PC-9 (cell line): ENCODE results near the gene ITSN1. TPM values are rescaled to one million over a fixed set of nuclear protein-coding genes. Genes with fewer than 3 reads are reported as not detected.

Experiments used
- BruUV-seq: library from RNA; stranded (reverse); fragments of 400-500 nt; replicated peaks from 2 replicates; lab custom pipeline; 2021; lab: Mats Ljungman, UMichigan
- CTCF ChIA-PET: fragments of 300-600 bp; sonication (Branson Sonifier 250); formaldehyde crosslinking; loops from one replicate; lab custom pipeline; 2022; ENCODE audit warnings: antibody characterized with exemption; lab: Charles Lee
- POLR2A ChIA-PET: fragments of 300-600 bp; sonication (Branson Sonifier 250); formaldehyde crosslinking; loops from one replicate; lab custom pipeline; 2022; ENCODE audit warnings: antibody characterized with exemption; ENCODE audit not compliant: unreplicated experiment; lab: Charles Lee
- DNase-seq, 2 experiments: peaks; one replicate each; pipeline versions ENCODE4 v3.0.0 to v3.0.0-alpha.2; 2015 to 2022; ENCODE audit warnings: mixed read lengths in 1 of 2
- H2AFZ ChIP-seq: fragments of 200-600 bp; sonication (generic); 2 replicates; pipeline ENCODE4 v1.8.1; 2017; ENCODE audit warnings: antibody characterized with exemption
- H3F3A ChIP-seq: fragments of 200-600 bp; sonication (generic); 2 replicates; pipeline ENCODE4 v1.8.1; 2017; ENCODE audit warnings: antibody characterized with exemption, mild to moderate bottlenecking, low read depth; ENCODE audit not compliant: insufficient read depth
- H3K27ac ChIP-seq: fragments of 200-600 bp; sonication (generic); 2 replicates; pipeline ENCODE4 v1.6.1; 2016; ENCODE audit warnings: mixed run types
- H3K27me3 ChIP-seq: fragments of 200-600 bp; sonication (generic); 2 replicates; pipeline ENCODE4 v1.6.1; 2016; ENCODE audit warnings: low read depth, mixed run types; ENCODE audit not compliant: insufficient read depth
- H3K36me3 ChIP-seq: fragments of 200-600 bp; sonication (generic); 2 replicates; pipeline ENCODE4 v1.6.1; 2016; ENCODE audit warnings: low read depth, mixed run types
- H3K4me1 ChIP-seq: fragments of 200-600 bp; sonication (generic); replicated peaks from 2 replicates; pipeline ENCODE4 v1.6.1; 2016; ENCODE audit warnings: mixed run types; ENCODE audit not compliant: insufficient read depth
- H3K4me2 ChIP-seq: fragments of 200-600 bp; sonication (generic); 2 replicates; pipeline ENCODE4 v1.6.1; 2017; ENCODE audit warnings: mixed run types
- H3K4me3 ChIP-seq: fragments of 200-600 bp; sonication (generic); 2 replicates; pipeline ENCODE4 v1.6.1; 2016; ENCODE audit warnings: mixed run types
- H3K79me2 ChIP-seq: fragments of 200-600 bp; sonication (generic); 2 replicates; pipeline ENCODE4 v1.6.1; 2017; ENCODE audit warnings: low read depth, mixed run types
- H3K9me2 ChIP-seq: fragments of 200-600 bp; sonication (generic); 2 replicates; pipeline ENCODE4 v1.8.1; 2017; ENCODE audit warnings: mild to moderate bottlenecking; ENCODE audit not compliant: insufficient read depth
- H3K9me3 ChIP-seq: fragments of 200-600 bp; sonication (generic); 2 replicates; pipeline ENCODE4 v1.8.1; 2016; ENCODE audit warnings: low read depth; ENCODE audit not compliant: insufficient read depth
- H4K20me1 ChIP-seq: fragments of 200-600 bp; sonication (generic); 2 replicates; pipeline ENCODE4 v1.8.1; 2017; ENCODE audit not compliant: insufficient read depth
- EZH2 ChIP-seq: fragments of 200-600 bp; sonication (generic); IDR thresholded peaks from 2 replicates; pipeline ENCODE4 v1.8.0; 2017; ENCODE audit warnings: antibody characterized with exemption, low read depth
- intact Hi-C: fragments of 100-400 bp; cut with micrococcal nuclease; formaldehyde crosslinking; loops from one replicate; pipeline ENCODE4 v1.10.0; 2022; ENCODE audit not compliant: unreplicated experiment
- total RNA-seq: library from RNA; stranded (reverse); gene quantifications from 2 replicates; pipeline ENCODE4 v1.2.3, GENCODE V29; 2021
- TF ChIP-seq, protein P1 (sequence below): fragments of 200-600 bp; sonication (generic); conservative IDR thresholded peaks from 2 replicates; pipeline ENCODE4 v1.6.1; 2017; ENCODE audit warnings: mixed run types, antibody characterized with exemption, mild to moderate bottlenecking, moderate library complexity

The ITSN1 gene
- total RNA-seq, 1 experiment from 2014 or later, result 46.3 TPM

GRCh38 chr21:33880626-33881025, 238.3 kb downstream of the ITSN1 start:
- DNase-seq, result no peak
- Histone ChIP-seq H2AFZ (no peak overlapping the region), H3K4me1 (no peaks in the 10 kb centered on the region), H3K9me2 (no peaks in the 10 kb centered on the region), H3K9me3 (no peaks in the 10 kb centered on the region), H3K36me3 (no peaks in the 10 kb centered on the region), H3K27me3 (no peaks in the 10 kb centered on the region), H3K79me2 (no peaks in the 10 kb centered on the region), H3K4me3 (no peak overlapping the region), H3K4me2 (no peak overlapping the region), H3K27ac (no peak overlapping the region), H3F3A (no peaks in the 10 kb centered on the region), H4K20me1 (no peaks in the 10 kb centered on the region)
- ChIA-PET CTCF (no interaction called here), POLR2A (no interaction called here)
- no TSS peak for BruUV-seq
- no peak for TF ChIP-seq EZH2
- TF ChIP-seq, protein P1, sequence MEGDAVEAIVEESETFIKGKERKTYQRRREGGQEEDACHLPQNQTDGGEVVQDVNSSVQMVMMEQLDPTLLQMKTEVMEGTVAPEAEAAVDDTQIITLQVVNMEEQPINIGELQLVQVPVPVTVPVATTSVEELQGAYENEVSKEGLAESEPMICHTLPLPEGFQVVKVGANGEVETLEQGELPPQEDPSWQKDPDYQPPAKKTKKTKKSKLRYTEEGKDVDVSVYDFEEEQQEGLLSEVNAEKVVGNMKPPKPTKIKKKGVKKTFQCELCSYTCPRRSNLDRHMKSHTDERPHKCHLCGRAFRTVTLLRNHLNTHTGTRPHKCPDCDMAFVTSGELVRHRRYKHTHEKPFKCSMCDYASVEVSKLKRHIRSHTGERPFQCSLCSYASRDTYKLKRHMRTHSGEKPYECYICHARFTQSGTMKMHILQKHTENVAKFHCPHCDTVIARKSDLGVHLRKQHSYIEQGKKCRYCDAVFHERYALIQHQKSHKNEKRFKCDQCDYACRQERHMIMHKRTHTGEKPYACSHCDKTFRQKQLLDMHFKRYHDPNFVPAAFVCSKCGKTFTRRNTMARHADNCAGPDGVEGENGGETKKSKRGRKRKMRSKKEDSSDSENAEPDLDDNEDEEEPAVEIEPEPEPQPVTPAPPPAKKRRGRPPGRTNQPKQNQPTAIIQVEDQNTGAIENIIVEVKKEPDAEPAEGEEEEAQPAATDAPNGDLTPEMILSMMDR, result no peak
- intact Hi-C loops, result no loop called here

- intact Hi-C loops, result no loop called here
- no peak overlapping the region for H3K4me2 ChIP-seq
- H3F3A ChIP-seq, result no peaks in the 10 kb centered on the region
- no peaks in the 10 kb centered on the region for H3K9me3 ChIP-seq
- H3K27ac ChIP-seq, result no peak overlapping the region
- TF ChIP-seq, protein P1, result no peak
- no peak for TF ChIP-seq EZH2
- H2AFZ ChIP-seq, result no peak overlapping the region
- ChIA-PET POLR2A (no interaction called here), CTCF (no interaction called here)
- no peaks in the 10 kb centered on the region for H4K20me1 ChIP-seq
- no peaks in the 10 kb centered on the region for H3K9me2 ChIP-seq
- no peaks in the 10 kb centered on the region for H3K36me3 ChIP-seq
- DNase-seq, result no peak
- BruUV-seq, result no TSS peak
- no peaks in the 10 kb centered on the region for H3K27me3 ChIP-seq
- no peak overlapping the region for H3K4me3 ChIP-seq
- no peaks in the 10 kb centered on the region for H3K4me1 ChIP-seq
- H3K79me2 ChIP-seq, result no peaks in the 10 kb centered on the region
Observed at GRCh38 chr21:33881689-33882440, 239.6 kb downstream of the ITSN1 start.

GRCh38 chr21:33883118-33883517, 240.8 kb downstream of the ITSN1 start:
- TF ChIP-seq EZH2, result no peak
- BruUV-seq, result no TSS peak
- no peaks in the 10 kb centered on the region for H3K36me3 ChIP-seq
- ChIA-PET POLR2A (no interaction called here), CTCF (no interaction called here)
- H3K9me3 ChIP-seq, result no peaks in the 10 kb centered on the region
- no peak overlapping the region for H3K4me2 ChIP-seq
- H3K27ac ChIP-seq, result no peak overlapping the region
- H3K4me3 ChIP-seq, result no peak overlapping the region
- H3K79me2 ChIP-seq, result no peaks in the 10 kb centered on the region
- H2AFZ ChIP-seq, result no peak overlapping the region
- intact Hi-C loops, result no loop called here
- DNase-seq, result no peak
- H4K20me1 ChIP-seq, result no peaks in the 10 kb centered on the region
- no peaks in the 10 kb centered on the region for H3K9me2 ChIP-seq
- no peaks in the 10 kb centered on the region for H3K27me3 ChIP-seq
- no peaks in the 10 kb centered on the region for H3F3A ChIP-seq
- H3K4me1 ChIP-seq, result no peaks in the 10 kb centered on the region
